CD4-positive, alpha-beta T cell treated with Interleukin-17A for 1 hour (primary cell): ENCODE measurements around the gene GFRAL.
"Not testable (repeated sequence)": the region's sequence is repeated elsewhere in the genome, so short reads cannot be mapped to it uniquely, and the experiment has no call there.

Source experiments
- DNase-seq: peaks from one replicate; pipeline ENCODE4 v3.0.0-alpha.2; 2020

GFRAL gene, protein sequence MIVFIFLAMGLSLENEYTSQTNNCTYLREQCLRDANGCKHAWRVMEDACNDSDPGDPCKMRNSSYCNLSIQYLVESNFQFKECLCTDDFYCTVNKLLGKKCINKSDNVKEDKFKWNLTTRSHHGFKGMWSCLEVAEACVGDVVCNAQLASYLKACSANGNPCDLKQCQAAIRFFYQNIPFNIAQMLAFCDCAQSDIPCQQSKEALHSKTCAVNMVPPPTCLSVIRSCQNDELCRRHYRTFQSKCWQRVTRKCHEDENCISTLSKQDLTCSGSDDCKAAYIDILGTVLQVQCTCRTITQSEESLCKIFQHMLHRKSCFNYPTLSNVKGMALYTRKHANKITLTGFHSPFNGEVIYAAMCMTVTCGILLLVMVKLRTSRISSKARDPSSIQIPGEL

DNA sequence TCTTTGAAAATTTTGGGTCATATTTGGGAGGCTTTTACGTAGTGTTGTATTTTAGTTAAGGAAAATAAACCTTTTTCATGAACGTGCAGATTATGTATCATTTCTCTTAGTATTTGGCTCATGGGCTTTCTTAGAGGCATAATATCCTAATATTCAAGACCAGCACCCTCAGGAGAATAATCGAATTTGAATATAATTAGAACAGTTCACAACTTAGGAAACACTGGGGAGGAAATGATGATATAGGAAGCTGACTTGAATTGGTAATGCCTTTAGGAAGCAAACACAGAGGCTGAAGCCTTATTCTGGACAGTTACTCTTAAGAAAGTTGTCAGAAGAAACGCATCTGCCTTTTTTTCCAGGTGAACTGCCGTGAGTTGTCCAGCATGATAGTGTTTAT is at the start of gene GFRAL:
TSS of gene GFRAL (plus strand) at position 301 of the 400 bp plus-strand sequence. CDS start at position 387, 86 bp downstream.
- no peak for DNase-seq

DNA sequence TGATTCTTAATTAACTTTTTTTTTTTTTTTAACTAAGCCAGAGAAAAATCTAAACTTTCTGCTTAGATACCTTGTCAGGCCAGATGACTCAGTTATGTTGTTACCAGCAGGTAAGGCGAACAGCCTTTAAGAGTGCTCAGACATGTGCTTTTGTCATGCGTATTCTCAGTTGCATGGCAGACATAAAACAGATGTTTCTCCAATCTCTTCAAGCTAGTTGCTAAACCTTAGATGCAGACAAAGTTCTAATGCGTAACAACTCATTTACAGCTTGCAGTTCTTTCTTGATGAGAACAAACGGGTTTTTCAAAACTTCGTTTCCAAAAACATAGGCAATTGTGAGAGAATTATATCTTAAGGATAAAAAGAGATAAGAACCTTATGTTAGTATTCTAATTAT is 49.6 kb upstream of the GFRAL start:
- DNase-seq = no peak

DNA sequence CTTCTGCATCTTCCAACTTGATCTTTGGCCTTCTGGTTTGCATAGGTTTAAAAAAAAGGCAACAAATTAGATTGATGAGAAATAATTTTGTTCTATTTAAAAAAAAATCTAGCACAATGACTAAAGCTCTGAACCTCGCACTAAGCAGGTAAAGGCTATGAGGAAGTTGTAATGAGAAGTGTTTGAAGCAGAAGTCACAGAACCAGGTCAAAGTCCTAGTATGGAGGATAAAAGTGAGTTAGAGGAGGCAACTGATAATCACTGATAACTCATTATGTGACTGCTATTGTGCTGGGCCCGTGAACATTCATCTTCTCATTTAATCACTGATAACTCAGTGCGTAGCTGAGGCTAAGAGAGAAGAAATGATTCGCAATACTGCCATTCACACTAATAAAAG is 46.1 kb upstream of the GFRAL start:
- DNase-seq = no peak

DNA sequence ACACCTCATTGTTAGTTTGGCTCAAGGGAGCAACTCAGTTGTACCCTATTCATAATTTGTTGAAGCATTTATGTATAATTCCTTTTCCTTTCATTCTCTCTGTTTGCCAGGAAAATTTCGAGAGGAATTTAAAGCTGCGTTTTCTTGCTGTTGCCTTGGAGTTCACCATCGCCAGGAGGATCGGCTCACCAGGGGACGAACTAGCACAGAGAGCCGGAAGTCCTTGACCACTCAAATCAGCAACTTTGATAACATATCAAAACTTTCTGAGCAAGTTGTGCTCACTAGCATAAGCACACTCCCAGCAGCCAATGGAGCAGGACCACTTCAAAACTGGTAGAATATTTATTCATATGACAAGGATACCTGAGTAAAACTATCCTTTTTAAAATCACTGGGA is 45.2 kb upstream of the GFRAL start:
- DNase-seq = no peak

DNA sequence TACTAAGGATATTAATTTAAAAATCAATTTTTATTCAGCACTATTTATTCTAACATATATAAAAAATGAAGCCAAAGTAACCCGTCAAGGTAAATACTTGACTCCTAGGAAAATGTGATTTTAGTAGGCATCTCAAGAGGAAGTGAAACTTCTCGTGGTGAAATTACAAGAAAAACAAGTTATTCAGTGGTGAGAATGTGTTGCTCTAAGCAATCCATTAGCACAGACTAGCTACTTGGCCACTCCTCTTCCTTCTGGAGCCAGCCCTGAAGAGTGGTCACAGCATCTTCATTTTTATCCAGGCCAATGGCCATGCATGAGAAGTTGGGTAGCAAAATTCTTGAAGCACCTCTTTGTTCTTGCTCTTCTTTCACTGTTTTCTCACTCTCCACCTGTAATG is 40.4 kb upstream of the GFRAL start:
- no peak for DNase-seq

DNA sequence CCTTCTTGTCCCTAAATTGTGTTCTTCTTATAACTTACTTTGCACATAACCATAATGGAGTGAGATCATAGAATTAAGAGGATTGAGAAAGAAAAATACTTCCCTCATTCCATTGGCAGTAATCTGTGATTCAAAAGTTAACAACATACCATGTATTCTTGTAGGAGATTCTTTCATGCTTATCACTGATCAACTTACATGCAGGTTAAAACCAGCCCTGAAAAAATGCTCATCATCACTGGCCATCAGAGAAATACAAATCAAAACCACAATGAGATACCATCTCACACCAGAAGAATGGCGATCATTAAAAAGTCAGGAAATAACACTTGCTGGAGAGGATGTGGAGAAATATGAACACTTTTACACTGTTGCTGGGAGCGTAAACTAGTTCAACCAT is 36.5 kb upstream of the GFRAL start:
- DNase-seq = no peak

DNA sequence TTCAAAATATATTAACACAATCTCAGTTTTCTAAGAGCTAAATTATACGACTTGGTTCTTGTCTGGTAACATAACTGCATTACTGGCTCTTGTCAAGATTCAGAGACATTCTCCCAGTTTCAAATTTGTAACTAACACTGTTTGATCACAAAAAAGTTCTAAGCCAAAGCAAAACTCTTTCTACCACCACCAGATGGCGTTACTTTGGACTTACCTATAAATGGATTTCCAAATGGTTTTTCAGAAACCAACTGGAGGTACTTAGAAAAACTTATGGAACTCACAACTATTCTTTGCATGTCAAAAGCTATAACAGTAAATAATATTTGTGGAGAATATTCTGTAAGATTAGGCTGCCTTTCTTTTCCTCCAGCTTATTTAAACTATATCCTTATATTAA is 34.2 kb upstream of the GFRAL start:
- DNase-seq = no peak

DNA sequence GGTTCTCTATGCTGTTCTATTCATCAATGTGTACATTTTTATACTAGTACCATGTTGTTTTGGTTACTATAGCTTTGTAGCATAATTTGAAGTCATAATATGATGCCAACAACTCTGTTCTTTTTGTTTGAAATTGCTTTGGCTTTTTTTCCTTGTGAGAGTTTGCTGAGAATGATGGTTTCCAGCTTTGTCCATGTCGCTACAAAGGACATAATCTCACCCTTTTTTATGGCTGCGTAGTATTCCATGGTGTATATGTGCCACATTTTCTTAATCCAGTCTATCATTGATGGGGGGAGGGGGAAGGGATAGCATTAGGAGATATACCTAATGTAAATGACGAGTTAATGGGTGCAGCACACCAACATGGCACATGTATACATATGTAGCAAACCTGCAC is 30.1 kb upstream of the GFRAL start:
- not testable (repeated sequence) for DNase-seq

DNA sequence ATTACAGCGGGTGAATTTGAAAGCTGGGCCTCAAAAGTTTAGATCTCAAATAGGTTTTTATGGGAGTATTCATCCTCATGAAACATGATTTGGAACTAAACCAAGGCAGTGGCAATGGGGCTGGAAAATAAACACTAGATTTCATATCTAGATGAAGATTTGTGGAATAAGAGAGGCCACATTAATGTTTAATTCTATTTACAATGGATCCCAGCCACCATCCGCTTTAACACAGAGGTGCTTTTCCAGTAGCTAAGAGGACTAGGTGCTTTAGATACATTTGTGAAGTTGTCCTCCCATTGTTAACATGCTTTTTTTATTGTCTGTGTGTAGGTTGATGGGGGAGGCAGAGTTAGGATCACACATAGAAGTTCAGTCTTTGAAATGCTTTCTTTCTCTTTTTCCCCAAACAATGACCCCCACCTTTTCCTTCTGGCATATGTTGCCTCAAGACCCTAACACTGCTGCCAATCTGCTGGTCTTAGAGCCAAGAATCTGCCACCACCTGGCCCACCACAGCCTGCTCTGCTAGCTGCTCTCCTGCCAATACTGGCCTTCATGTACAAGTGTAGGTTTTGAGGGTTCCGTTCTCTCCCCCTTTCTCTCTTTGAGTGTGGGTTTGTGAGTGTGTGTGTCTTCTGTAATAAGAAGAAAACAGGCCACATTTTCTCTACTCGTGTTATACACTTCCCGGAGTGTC is 27.8 kb upstream of the GFRAL start:
- no peak for DNase-seq

DNA sequence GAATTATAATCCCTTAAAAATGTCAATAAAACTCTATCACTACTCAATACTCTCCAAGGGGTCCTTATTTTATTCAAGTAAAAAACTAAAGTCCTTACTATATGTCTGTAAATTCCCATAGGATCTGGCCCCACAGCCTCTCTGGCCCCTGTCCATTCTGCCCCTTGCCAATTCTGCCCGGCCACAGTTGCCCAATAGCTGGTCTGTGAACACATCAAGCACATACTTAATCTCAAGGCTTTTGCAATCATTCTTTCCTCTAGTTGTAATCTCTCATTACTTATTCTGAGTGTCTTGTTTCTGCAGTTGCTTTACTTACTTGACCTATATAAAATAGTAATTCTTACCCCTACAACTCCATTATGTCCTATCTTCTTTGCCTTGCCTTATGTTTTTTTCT is 22.5 kb upstream of the GFRAL start:
- no peak for DNase-seq

DNA sequence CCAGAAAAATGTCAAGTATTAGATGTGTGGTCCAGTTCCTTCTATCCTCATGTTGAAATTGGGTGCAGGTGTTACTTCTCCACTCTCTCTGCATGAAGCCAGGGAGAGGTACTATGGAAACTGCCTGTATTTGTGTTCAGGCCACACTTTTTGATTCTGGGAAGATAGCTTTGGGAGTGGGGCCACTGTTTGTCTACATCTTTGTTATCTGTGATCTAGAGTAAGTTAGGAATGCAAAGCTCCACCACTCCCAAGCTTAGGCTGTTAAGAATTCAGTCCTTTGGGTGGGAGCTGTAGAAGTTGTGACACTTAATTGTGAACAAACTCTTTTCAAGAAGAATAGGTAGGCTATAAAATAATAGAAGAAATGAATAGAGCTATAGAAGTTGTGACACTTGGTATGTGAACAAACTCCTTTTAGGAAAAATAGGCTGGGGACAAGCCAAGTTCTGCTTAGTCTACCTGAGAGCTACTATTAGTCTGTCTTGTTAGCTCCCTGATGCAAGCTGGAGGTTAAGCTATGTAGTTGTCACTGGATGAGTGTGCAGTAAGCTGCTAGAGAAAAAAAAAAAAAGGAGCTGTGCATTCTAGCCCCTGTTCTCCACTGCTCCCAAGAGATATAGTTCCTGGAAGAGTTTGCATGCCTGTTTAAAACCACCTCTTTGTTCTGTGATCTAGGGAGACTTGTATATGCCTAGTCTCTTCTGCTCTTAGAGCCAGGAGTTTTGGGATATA is 7.1 kb upstream of the GFRAL start:
- no peak for DNase-seq

DNA sequence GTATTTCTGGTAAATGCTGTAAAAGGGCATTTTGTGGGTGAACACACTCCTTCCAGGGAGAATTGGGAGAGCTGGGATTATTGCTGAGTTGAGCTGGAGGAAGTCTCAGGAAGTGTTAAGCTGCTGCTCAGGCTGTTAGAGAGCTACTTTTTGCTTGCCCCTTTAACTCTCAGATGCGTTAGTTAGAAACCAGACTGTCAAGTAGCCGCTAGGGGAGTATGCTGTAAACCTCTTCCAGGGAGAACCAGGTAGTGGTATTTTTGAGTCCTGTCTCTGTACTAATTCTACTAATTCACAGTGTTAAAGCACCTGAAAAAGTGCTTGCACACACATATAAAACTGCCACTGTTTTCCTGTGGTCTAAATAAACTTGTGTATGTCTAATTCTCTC is 6.6 kb upstream of the GFRAL start:
- no peak for DNase-seq

DNA sequence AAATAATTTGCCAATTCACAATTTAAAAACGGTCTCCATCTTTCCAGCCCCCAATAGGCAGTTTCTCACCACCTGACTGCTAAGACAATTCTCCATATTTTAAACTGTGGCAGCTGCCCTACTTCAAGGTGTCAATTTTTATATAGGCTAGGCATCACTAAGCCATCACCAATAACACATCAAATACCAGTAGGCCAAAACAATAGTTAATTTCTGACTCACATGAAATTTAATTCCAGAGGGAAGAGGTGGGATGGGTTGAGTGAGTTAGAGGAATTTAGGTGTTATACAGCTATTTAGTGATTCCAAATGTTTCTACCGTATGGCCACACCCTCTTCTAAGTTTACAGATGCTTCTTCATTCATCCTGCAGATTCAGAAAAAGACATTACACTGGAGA is 49.9 kb downstream of the GFRAL start:
- no peak for DNase-seq

DNA sequence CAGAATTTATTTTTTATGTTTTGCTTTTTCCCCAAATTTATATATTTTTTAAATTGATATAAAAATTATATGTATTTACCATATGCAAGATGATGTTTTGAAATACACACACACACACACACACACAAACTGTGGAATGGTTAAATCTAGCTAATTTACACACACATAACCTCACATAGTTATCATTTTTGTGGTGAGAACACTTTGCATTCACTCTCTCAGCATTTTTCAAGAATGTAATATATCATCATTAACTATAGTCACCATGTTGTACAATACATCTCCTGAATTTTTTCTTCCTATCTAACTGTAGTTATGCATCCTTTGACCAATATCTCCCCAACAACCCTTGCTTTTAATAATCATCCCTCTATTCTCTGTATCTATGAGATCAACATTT is 52.2 kb downstream of the GFRAL start:
- no peak for DNase-seq

DNA sequence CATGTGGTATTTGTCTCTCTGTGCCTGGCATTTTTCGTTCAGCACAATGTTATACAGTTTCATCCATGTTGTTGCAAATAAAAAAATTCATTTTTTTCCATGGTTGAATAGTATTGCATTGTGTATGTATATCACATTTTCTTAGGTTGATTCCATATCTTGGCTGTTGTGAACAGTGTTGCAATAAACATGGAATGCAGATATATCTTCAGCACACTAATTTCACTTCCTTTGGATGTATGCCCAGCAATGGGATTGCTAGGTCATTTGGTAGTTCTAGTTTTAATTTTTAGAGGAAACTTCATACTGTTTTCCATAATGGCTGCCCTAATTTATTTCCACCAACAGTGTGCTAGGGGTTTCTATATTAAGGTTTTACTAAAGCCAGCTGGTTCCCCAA is 52.6 kb downstream of the GFRAL start:
- no peak for DNase-seq

DNA sequence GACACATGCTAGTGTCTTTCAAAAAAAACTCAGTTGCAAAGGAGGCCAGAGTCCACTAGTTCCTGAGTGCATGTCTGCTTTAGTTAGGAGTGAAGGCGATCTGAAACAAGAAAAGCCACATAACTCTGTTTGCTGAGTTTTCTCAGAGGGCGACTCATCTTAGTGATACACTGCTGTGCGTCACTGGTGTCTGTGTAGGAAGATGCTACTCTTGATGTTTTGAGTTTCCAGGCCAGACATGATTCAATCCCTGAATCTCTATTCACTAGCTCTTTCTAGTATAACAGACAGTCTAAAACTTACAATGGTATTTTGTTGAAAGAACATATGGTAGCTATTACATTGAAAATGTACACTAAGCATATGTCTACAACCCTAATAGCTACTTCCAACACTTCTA is 60.9 kb downstream of the GFRAL start:
- DNase-seq = no peak

DNA sequence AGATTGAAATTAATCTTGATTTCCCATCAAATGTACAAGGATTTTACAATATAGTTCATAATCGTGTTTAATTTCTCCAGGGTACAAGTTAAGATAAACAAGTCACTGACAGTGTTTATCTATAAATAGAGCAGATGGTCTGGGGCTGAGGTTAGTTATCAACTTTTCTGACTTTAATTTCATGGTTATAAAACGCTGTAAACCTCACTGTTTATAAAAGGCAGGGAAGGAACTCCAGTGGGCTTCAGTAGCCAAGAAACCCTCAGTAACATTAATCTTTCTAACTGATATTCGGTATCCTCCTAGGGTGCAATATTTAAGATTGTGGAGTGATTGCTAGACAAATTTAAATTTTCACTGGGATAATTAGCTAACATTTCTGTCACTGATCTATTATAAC is 68.6 kb downstream of the GFRAL start:
- no peak for DNase-seq

DNA sequence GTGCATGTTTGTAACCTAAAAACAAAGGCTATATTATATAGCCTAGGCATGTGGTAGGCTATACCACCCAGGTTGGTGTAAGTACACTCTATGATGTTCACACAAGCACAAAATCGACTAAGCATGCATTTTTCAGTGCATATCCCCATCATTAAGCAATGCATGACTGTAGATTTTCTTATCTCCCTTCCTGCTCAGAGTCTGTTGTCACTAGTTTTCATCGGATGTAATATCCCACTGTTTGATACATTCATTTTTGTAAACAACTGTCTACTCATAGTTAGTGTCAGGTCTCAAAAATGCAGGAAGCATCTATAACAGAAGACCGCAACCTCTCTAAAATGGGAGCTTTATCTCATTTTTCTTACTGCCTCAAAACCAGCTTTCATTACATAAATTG is 70.7 kb downstream of the GFRAL start:
- DNase-seq = no peak

DNA sequence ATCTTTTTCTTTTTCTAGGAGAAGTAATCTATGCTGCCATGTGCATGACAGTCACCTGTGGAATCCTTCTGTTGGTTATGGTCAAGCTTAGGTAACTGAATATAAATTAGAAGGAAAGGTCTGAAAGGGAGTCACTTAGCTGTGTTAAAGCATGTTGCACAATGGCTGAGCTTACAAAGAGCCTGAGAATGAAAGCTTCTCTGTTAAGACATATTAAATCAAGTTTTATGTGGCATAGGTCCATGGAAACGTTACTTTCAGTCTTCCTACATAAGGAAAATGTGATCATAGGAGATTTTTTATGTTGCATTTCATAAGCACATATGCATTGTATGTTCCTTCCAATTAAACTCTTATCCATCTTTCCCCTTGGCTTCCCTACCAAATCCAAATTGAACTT is 72.1 kb downstream of the GFRAL start:
- DNase-seq = no peak

DNA sequence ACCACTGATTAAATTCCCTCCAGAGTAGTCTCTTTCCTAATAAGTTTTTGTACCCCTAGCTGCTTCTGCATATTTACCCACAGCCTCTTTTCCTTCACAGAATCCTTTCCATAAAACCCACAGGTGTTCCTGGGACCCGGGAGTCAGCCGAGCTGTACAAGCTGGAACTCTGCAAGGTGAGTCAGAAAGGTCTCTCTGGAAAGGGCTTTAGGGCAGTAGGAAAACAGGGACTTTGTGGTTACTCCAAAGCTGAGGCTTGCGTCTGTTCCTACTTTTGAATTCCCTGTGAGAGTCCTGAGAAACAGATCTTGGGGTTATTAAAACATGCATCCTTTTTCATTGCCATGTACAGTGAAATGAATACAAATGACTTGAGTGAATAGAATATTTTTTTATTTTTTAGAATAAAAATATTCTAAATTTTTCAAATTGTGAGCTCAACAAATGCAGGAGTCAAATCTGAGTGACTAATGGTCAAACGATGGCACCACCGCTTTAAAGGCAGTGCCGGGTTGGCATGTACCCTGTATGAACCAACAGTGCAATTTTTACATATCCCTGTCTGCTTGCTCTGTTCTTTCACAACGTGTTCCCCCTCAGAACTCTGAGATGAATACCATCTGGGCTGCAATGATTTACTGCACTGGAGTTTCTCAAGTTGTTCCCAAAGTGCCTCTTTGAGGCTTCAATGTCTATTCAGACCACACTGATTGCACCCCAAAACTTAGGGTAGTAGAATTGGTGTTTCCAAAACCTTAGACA is 78.4 kb downstream of the GFRAL start:
- DNase-seq = no peak

DNA sequence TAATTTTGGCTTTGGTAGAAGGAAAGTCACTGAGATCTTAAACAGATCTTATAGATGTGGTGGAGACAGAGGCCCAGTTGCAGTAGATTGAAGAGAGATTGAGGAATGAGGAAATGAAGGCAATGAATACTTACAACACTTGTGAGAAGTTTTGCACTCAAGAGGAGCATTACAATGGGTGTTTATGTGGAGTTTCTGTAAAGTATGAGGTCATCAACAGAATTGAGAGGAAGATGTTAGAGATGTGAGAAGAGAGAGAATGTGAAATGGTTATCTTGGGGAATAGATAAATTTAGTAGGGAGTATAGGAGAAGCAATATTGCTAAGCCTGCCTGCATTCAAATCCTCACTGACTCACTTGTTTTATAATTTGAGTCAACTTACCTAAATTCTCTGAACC is 83.4 kb downstream of the GFRAL start:
- DNase-seq = no peak

DNA sequence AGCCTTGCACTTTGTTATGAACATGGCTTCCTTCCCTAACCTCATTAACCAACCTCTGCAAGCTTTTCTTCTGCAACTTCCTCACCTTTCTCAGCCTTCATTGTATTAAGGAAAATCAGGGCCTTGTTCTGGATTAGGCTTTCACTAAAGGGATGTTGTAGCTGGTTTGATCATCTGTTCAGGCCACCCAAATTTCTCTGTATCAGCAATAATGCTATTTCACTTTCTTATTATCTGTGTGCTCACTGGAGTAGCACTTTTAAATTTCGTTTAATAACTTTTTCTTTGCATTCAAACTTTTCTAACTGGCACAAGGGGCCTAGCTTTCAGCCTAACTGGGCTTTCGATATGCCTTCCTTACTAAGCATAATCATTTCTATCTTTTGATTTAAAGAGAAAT is 96.7 kb downstream of the GFRAL start:
- no peak for DNase-seq

DNA sequence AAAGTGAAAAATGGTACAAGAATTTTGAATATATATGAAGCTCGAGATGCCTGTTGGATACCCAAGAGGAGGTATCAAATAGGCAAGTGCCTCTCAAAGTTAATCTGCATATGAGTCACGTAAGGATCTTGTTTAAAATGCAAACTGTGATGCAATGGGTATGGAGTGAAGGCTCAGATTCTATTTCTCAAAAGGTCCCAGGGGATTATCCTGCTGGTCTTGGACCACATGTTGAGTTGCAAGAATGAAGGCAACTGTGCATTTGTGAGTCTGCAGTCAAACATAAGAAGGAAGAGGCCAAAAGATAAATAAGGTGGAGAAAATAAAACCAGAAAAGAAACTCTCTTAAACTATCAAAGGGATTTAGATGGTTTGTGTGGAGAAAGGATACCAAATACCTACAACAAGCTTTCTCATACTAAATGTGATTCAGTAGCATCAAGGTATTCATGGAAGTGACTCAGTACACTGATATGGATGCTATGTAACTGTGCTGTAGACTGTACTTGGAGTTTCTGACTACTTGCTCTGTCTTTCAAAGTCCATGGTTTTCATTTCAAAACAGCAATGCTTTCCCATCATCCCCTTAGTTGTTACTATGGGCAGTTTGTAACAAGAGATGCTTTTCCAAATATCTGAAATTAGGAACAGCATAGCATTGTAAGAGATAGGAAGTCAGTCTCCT is 106.3 kb downstream of the GFRAL start:
- no peak for DNase-seq
